ENCODE measurements around the gene CFAP68.

Gene CFAP68

GRCh38 chr11:111836162-111836561 is 43.2 kb upstream of the CFAP68 start:
- no peak overlapping the region for H3K4me3 ChIP-seq (IDR thresholded peaks at IDR 0.05; ENCODE audit: insufficient read depth, low read depth, low read length)
- no peak for TF ChIP-seq CTCF (conservative IDR thresholded peaks at IDR 0.05; ENCODE audit: low read depth, low read length)
- H3K27ac ChIP-seq = no peak overlapping the region
- H4K20me1 ChIP-seq (ENCODE audit: insufficient read depth) = no peaks in the 10 kb centered on the region
- H3K27me3 ChIP-seq (ENCODE audit: insufficient read depth, low read depth) = no peaks in the 10 kb centered on the region
- H3K36me3 ChIP-seq (ENCODE audit: insufficient read depth) = no peaks in the 10 kb centered on the region
- H3K9ac ChIP-seq = no peak overlapping the region
- H2AFZ ChIP-seq (ENCODE audit: low read depth) = no peak overlapping the region
- H3K4me1 ChIP-seq (ENCODE audit: low read depth, poor library complexity, severe bottlenecking) = peaks cover 31% of the 10 kb centered on the region
- no peaks in the 10 kb centered on the region for H3K79me2 ChIP-seq (ENCODE audit: insufficient read depth, low read depth)
- H3K4me2 ChIP-seq = peak overlapping the region; percentile 45

GRCh38 chr11:111836721-111837120 is 42.6 kb upstream of the CFAP68 start:
- no peak overlapping the region for H3K9ac ChIP-seq
- TF ChIP-seq CTCF (conservative IDR thresholded peaks at IDR 0.05; ENCODE audit: low read depth, low read length) = no peak
- no peak overlapping the region for H2AFZ ChIP-seq (ENCODE audit: low read depth)
- H4K20me1 ChIP-seq (ENCODE audit: insufficient read depth) = no peaks in the 10 kb centered on the region
- peak overlapping the region; percentile 45 for H3K4me2 ChIP-seq
- H3K27me3 ChIP-seq (ENCODE audit: insufficient read depth, low read depth) = no peaks in the 10 kb centered on the region
- no peak overlapping the region for H3K4me3 ChIP-seq (IDR thresholded peaks at IDR 0.05; ENCODE audit: insufficient read depth, low read depth, low read length)
- H3K79me2 ChIP-seq (ENCODE audit: insufficient read depth, low read depth) = no peaks in the 10 kb centered on the region
- H3K4me1 ChIP-seq (ENCODE audit: low read depth, poor library complexity, severe bottlenecking) = peaks cover 36% of the 10 kb centered on the region
- H3K36me3 ChIP-seq (ENCODE audit: insufficient read depth) = no peaks in the 10 kb centered on the region
- no peak overlapping the region for H3K27ac ChIP-seq

DNA sequence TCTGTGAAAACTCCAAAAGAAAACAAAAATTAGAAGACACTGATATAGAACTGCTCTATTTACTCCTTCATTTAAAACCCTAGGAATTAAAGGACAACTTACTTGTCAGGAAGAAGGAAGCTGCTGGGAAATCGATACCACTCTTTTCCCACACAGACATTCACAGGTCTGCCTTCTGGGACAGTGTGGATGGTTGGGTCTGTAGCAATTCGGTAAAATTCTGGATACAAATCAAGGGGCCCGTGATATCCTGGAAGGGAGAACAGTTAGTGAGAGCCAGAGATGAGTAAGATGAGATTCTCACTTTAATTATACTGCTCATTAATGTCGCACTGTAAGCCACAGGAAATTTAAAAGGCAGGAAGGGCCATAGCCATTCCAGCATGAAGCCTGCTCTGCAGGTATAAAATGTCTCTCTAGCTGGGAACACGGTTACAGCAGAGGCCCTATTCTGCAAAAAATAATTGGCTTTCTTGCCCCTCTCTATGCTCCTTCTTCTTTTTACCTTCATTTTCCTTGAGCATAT is 41.9 kb upstream of the CFAP68 start:
- Histone ChIP-seq H3K27me3 (ENCODE audit: insufficient read depth, low read depth) (no peaks in the 10 kb centered on the region), H3K4me2 (no peak overlapping the region), H3K79me2 (ENCODE audit: insufficient read depth, low read depth) (no peaks in the 10 kb centered on the region), H3K27ac (no peak overlapping the region), H4K20me1 (ENCODE audit: insufficient read depth) (no peaks in the 10 kb centered on the region), H3K4me3 (IDR thresholded peaks at IDR 0.05; ENCODE audit: insufficient read depth, low read depth, low read length) (no peak overlapping the region), H3K9ac (no peak overlapping the region), H3K36me3 (ENCODE audit: insufficient read depth) (no peaks in the 10 kb centered on the region), H2AFZ (ENCODE audit: low read depth) (no peak overlapping the region), H3K4me1 (ENCODE audit: low read depth, poor library complexity, severe bottlenecking) (peaks cover 41% of the 10 kb centered on the region)
- TF ChIP-seq CTCF (conservative IDR thresholded peaks at IDR 0.05; ENCODE audit: low read depth, low read length) = no peak

- peaks cover 41% of the 10 kb centered on the region for H3K4me1 ChIP-seq (ENCODE audit: low read depth, poor library complexity, severe bottlenecking)
- no peaks in the 10 kb centered on the region for H3K79me2 ChIP-seq (ENCODE audit: insufficient read depth, low read depth)
- no peak overlapping the region for H3K27ac ChIP-seq
- no peak overlapping the region for H3K4me2 ChIP-seq
- no peaks in the 10 kb centered on the region for H3K27me3 ChIP-seq (ENCODE audit: insufficient read depth, low read depth)
- no peak for TF ChIP-seq CTCF (conservative IDR thresholded peaks at IDR 0.05; ENCODE audit: low read depth, low read length)
- H3K36me3 ChIP-seq (ENCODE audit: insufficient read depth) = no peaks in the 10 kb centered on the region
- no peak overlapping the region for H3K4me3 ChIP-seq (IDR thresholded peaks at IDR 0.05; ENCODE audit: insufficient read depth, low read depth, low read length)
- H2AFZ ChIP-seq (ENCODE audit: low read depth) = no peak overlapping the region
- H4K20me1 ChIP-seq (ENCODE audit: insufficient read depth) = no peaks in the 10 kb centered on the region
- H3K9ac ChIP-seq = no peak overlapping the region
Observed at GRCh38 chr11:111838054-111838453, 41.3 kb upstream of the CFAP68 start.
